Subcutaneous abdominal adipose tissue (tissue), 5 donors: Measurements from ENCODE around the gene APLF.

Experiments used
- H3K27ac ChIP-seq: one replicate; pipeline ENCODE4 v1.7.0; 2013; ENCODE audit warnings: low read depth, mild to moderate bottlenecking, inconsistent platforms, low read length, moderate library complexity
- H3K27me3 ChIP-seq, 5 donors: one replicate each; pipeline ENCODE4 v1.7.0; 2013; ENCODE audit warnings: low read length in 5 of 5, inconsistent platforms in 1 of 5; ENCODE audit not compliant: control insufficient read depth in 5 of 5, insufficient read depth in 4 of 5
- H3K36me3 ChIP-seq, 5 donors: one replicate each; pipeline ENCODE4 v1.7.0; 2013; ENCODE audit warnings: low read length in 5 of 5; ENCODE audit not compliant: control insufficient read depth in 5 of 5, insufficient read depth in 5 of 5
- H3K4me1 ChIP-seq, 5 donors: one replicate each; pipeline ENCODE4 v1.7.0; 2013; ENCODE audit warnings: low read length in 5 of 5, mild to moderate bottlenecking in 3 of 5, moderate library complexity in 1 of 5; ENCODE audit not compliant: control insufficient read depth in 5 of 5, insufficient read depth in 5 of 5
- H3K4me3 ChIP-seq, 5 donors: one replicate each; pipeline ENCODE4 v1.7.0; 2013; ENCODE audit warnings: low read length in 5 of 5, low read depth in 1 of 5
- H3K9ac ChIP-seq, 5 donors: one replicate each; pipeline ENCODE4 v1.7.0; 2013; ENCODE audit warnings: low read length in 5 of 5, mild to moderate bottlenecking in 4 of 5, moderate library complexity in 3 of 5
- H3K9me3 ChIP-seq, 5 donors: one replicate each; pipeline ENCODE4 v1.7.0; 2013; ENCODE audit warnings: low read length in 5 of 5; ENCODE audit not compliant: control insufficient read depth in 5 of 5
- donor health status: healthy.
- donor health status: healthy.
- donor health status: healthy.
- donor health status: healthy.
- donor health status: healthy.

APLF gene

DNA sequence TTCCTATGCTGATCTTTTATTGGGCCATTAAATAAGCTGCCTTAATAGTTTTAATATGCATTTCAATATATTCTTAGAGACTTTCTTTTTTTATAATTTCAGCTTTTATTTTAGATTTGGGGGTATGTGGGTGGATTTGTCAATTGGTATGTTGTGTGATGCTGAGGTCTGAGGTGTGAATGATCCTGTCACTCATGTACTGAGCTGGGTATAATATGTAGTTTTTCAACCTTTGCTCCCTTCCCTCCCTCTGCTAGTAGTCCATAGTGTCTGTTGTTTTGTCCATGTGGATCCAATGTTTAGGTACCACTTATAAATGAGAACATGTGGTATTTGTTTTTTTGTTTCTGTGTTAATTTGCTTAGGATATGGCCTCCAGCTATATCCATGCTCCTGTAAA lies 140.5 kb downstream of the APLF start:
- no peak overlapping the region for H3K9ac ChIP-seq
- no peak overlapping the region for H3K27ac ChIP-seq
- no peaks in the 10 kb centered on the region for H3K36me3 ChIP-seq
- no peak overlapping the region for H3K4me3 ChIP-seq
- H3K9me3 ChIP-seq = peaks cover under 1 to 28% (median 16%) of the 10 kb centered on the region in 5 donors
- H3K27me3 ChIP-seq = no peaks in the 10 kb centered on the region
- no peaks in the 10 kb centered on the region for H3K4me1 ChIP-seq

- Histone ChIP-seq H3K4me3 (no peak overlapping the region), H3K36me3 (no peaks in the 10 kb centered on the region), H3K9me3 (peaks cover 0 to 12% (median 3%) of the 10 kb centered on the region in 5 donors), H3K27ac (no peak overlapping the region), H3K9ac (no peak overlapping the region), H3K4me1 (no peaks in the 10 kb centered on the region), H3K27me3 (no peaks in the 10 kb centered on the region)
Observed at GRCh38 chr2:68612765-68613519, 145.6 kb downstream of the APLF start.

DNA sequence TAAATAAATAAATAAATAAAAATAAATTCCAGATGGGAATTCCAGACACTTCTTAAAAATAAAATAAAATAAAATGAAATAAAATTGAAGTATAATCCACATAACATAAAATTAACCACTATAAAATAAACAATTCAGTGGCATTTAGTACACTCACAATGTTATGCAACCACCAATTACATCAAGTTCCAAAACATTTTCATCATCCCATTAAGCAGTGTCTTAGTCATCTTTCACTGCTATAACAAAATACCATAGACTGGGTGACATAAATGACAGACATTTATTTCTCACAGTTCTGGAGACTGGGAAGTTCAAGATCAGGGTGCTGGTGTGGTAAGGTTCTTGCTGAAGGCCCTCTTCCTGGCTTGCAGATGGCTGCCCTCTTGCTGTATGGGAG lies 153.4 kb downstream of the APLF start:
- no peaks in the 10 kb centered on the region for H3K36me3 ChIP-seq
- H3K9me3 ChIP-seq = peaks cover 0 to 4% (median 2%) of the 10 kb centered on the region in 5 donors
- H3K9ac ChIP-seq = no peak overlapping the region
- H3K4me1 ChIP-seq = no peaks in the 10 kb centered on the region
- H3K27ac ChIP-seq = no peak overlapping the region
- no peaks in the 10 kb centered on the region for H3K27me3 ChIP-seq
- no peak overlapping the region for H3K4me3 ChIP-seq

- Histone ChIP-seq H3K9ac (no peak overlapping the region), H3K27ac (no peak overlapping the region)
Observed at GRCh38 chr2:68623820-68624219, 156.4 kb downstream of the APLF start.

GRCh38 chr2:68627615-68628014 lies 160.2 kb downstream of the APLF start:
- Histone ChIP-seq H3K27ac (no peak overlapping the region), H3K9me3 (peaks cover 0 to 5% (median 2%) of the 10 kb centered on the region in 5 donors), H3K36me3 (no peaks in the 10 kb centered on the region), H3K4me3 (no peak overlapping the region), H3K9ac (no peak overlapping the region), H3K4me1 (no peaks in the 10 kb centered on the region), H3K27me3 (no peaks in the 10 kb centered on the region)

More at GRCh38 chr2:68623820-68624219, 156.4 kb downstream of the APLF start:
- Histone ChIP-seq H3K4me3 (no peak overlapping the region), H3K36me3 (no peaks in the 10 kb centered on the region), H3K27me3 (no peaks in the 10 kb centered on the region), H3K9me3 (peaks cover 0 to 5% (median 3%) of the 10 kb centered on the region in 5 donors), H3K4me1 (no peaks in the 10 kb centered on the region)
